DND-41 (cell line): Measurements from ENCODE around the gene ARHGAP4.
A peak's percentile ranks its signal among the peaks of the same experiment; 100 is the strongest.

Experiments used
- ATAC-seq: fragments of 200-7000 bp; cut with Tn5 transposase; 3 replicates; pipeline ENCODE4 v1.9.1; 2021; ENCODE audit warnings: low read depth; ENCODE audit not compliant: insufficient read depth
- DNase-seq: peaks from one replicate; pipeline ENCODE4 v3.0.0-alpha.2; 2020
- H2AFZ ChIP-seq: 2 replicates; pipeline ENCODE4 v1.6.0; 2012; ENCODE audit warnings: low read depth, low read length
- H3K27ac ChIP-seq: 2 replicates; pipeline ENCODE4 v1.5.1; 2012; ENCODE audit warnings: low read length, inconsistent platforms
- H3K27me3 ChIP-seq: fragments of 200-600 bp; sonication (generic); 2 replicates; pipeline ENCODE4 v1.6.0; 2012; ENCODE audit warnings: low read length, mild to moderate bottlenecking, inconsistent platforms; ENCODE audit not compliant: insufficient read depth, poor library complexity
- H3K36me3 ChIP-seq: 2 replicates; pipeline ENCODE4 v1.5.1; 2012; ENCODE audit warnings: low read length, inconsistent platforms; ENCODE audit not compliant: insufficient read depth
- H3K4me1 ChIP-seq: 2 replicates; pipeline ENCODE4 v1.5.1; 2012; ENCODE audit warnings: mild to moderate bottlenecking, low read length; ENCODE audit not compliant: insufficient read depth
- H3K4me2 ChIP-seq: 2 replicates; pipeline ENCODE4 v1.6.0; 2012; ENCODE audit warnings: mild to moderate bottlenecking, moderate library complexity, low read length, inconsistent platforms; ENCODE audit not compliant: insufficient read depth
- H3K4me3 ChIP-seq, 2 experiments: fragments of 200-600 bp in 1 of 2; shearing (Covaris generic) in 1 of 2; 2 replicates each; pipeline ENCODE4 v1.5.1; 2012 to 2016; ENCODE audit warnings: inconsistent platforms in 2 of 2, low read length in 2 of 2, mild to moderate bottlenecking in 2 of 2, low read depth in 1 of 2, moderate library complexity in 1 of 2
- H3K79me2 ChIP-seq: 2 replicates; pipeline ENCODE4 v1.6.0; 2012; ENCODE audit warnings: low read length, inconsistent platforms; ENCODE audit not compliant: insufficient read depth
- H3K9ac ChIP-seq: 2 replicates; pipeline ENCODE4 v1.6.0; 2012; ENCODE audit warnings: low read depth, mild to moderate bottlenecking, inconsistent platforms, low read length, moderate library complexity
- H3K9me3 ChIP-seq: 2 replicates; pipeline ENCODE4 v1.5.1; 2012; ENCODE audit warnings: low read length, moderate library complexity, mild to moderate bottlenecking, inconsistent platforms; ENCODE audit not compliant: insufficient read depth, severe bottlenecking
- H4K20me1 ChIP-seq: 2 replicates; pipeline ENCODE4 v1.6.0; 2012; ENCODE audit warnings: low read length; ENCODE audit not compliant: insufficient read depth
- EZH2 ChIP-seq: IDR thresholded peaks from 3 replicates; pipeline ENCODE4 v1.6.1; 2012; ENCODE audit warnings: borderline replicate concordance, low read depth, mild to moderate bottlenecking, moderate library complexity, low read length, inconsistent platforms; ENCODE audit not compliant: severe bottlenecking
- TF ChIP-seq, protein P1 (sequence below): IDR thresholded peaks from 2 replicates; pipeline ENCODE4 v1.5.1; 2012; ENCODE audit warnings: borderline replicate concordance, low read length, moderate library complexity, mild to moderate bottlenecking; ENCODE audit not compliant: poor library complexity, severe bottlenecking; ENCODE audit errors: extremely low read depth

ARHGAP4 gene

DNA sequence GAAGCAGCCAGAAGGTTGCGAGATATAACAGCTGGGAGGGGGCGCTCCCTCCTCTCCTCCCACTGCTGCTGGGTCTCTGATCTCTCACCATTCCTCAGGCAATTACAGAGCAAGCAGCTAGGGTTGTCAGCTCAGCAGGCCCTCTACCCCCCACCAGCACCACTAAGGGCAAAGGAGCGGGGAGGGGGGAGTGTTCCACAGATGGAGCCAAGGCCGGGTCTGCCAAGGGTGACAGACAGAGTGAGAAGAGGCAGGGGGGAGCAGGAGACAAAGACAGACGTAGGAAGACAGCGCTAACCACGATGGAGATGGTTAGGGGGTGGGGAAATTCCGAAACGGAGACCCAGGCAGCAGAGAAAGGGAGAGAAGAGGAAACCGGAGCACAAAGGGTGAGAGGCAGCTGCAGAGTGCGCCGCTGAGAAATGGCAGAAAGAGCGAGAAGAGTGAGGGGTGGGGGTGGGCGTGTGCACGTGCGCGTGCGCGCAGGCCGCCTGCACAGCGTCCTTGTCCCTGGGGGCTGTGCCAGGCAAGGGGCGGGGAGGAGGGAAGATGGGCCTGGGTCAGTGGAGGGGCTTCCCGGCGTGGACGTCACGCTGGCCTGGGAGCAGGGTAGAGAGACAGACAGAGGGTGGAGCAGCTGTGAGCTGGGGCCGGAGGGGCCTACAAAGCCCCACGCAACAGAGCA, 47.0 kb downstream of the ARHGAP4 start:
- DNase-seq (peak; percentile 22), ATAC-seq (peak; percentile 23; the same call in 1 of the 3 replicates)
- no peaks in the 10 kb centered on the region for H3K27me3 ChIP-seq
- no peak overlapping the region for H3K27ac ChIP-seq
- H3K4me1 ChIP-seq, result no peaks in the 10 kb centered on the region; the same call in 1 of the 2 replicates
- H3K36me3 ChIP-seq, result no peaks in the 10 kb centered on the region
- H3K9me3 ChIP-seq, result no peaks in the 10 kb centered on the region
- no peak overlapping the region for H3K4me3 ChIP-seq
- no peak overlapping the region for H2AFZ ChIP-seq
- H3K9ac ChIP-seq, result no peak overlapping the region
- no peak for TF ChIP-seq EZH2
- TF ChIP-seq, protein P1, sequence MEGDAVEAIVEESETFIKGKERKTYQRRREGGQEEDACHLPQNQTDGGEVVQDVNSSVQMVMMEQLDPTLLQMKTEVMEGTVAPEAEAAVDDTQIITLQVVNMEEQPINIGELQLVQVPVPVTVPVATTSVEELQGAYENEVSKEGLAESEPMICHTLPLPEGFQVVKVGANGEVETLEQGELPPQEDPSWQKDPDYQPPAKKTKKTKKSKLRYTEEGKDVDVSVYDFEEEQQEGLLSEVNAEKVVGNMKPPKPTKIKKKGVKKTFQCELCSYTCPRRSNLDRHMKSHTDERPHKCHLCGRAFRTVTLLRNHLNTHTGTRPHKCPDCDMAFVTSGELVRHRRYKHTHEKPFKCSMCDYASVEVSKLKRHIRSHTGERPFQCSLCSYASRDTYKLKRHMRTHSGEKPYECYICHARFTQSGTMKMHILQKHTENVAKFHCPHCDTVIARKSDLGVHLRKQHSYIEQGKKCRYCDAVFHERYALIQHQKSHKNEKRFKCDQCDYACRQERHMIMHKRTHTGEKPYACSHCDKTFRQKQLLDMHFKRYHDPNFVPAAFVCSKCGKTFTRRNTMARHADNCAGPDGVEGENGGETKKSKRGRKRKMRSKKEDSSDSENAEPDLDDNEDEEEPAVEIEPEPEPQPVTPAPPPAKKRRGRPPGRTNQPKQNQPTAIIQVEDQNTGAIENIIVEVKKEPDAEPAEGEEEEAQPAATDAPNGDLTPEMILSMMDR, result no peak
- H3K4me2 ChIP-seq, result no peak overlapping the region
- peaks cover 14% of the 10 kb centered on the region for H4K20me1 ChIP-seq
- H3K79me2 ChIP-seq, result no peaks in the 10 kb centered on the region

DNA sequence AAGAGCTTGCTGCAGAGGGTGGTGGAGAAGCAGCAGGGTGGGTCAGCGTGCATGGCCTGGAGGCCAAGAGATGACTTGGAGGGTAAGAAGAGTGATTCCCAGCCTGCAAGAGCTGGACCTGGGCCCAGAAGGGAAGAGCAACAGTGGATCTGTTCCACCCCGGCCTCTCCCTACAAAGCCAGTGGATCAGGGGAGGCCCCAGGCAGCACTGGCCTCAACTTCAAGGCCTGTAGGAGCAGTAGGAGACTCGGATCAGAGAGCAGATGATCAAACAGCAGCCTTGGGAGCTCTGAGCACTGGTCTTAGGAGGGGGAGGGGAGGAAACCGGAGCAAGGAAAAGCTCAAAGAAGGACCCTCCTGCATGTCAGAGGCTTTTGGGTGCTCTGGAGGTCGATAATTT, 47.7 kb downstream of the ARHGAP4 start:
- Histone ChIP-seq H3K36me3 (no peaks in the 10 kb centered on the region), H3K79me2 (no peaks in the 10 kb centered on the region), H3K4me1 (no peaks in the 10 kb centered on the region; the same call in 1 of the 2 replicates), H4K20me1 (peaks cover 14% of the 10 kb centered on the region), H3K9me3 (no peaks in the 10 kb centered on the region), H3K27me3 (no peaks in the 10 kb centered on the region), H3K4me3 (no peak overlapping the region), H3K9ac (no peak overlapping the region), H2AFZ (no peak overlapping the region), H3K27ac (no peak overlapping the region), H3K4me2 (no peak overlapping the region)
- DNase-seq (no peak), ATAC-seq (no peak)
- TF ChIP-seq, protein P1, result no peak
- no peak for TF ChIP-seq EZH2

DNA sequence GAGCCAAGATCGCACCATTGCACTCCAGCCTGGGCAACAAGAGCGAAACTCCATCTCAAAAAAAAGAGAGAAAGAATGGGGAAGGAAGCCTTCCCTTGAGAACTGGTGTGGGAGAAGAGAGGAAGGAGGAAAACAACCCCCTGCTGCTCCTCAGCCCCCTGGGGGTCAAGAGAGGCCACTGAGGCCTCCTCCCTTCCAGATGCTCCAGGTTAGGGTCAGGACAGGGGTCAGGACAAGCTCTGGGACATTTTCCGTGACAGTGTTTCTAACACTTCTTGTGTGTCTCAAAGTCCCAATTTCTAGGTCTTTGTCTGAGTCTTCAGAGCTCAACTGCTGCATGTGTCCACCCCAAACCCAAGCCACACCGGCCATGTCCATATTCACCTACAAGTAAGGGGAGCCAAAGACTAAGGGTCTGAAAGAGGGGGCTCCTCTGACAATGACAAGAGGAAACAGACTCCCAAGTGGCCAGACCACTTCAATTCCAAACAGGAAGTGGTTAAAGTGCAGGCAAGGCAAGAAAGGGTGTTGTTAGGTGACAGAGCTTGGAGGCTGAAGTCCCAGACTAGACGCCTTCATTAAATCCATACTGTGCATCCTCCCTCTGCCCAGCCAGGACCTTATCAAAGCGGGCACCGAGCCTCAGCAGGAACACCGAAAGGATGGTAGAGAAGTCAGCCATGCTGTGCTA, 48.3 kb downstream of the ARHGAP4 start:
- no peaks in the 10 kb centered on the region; the same call in 1 of the 2 replicates for H3K4me1 ChIP-seq
- no peak overlapping the region for H3K4me3 ChIP-seq
- DNase-seq (no peak), ATAC-seq (no peak)
- no peak overlapping the region for H2AFZ ChIP-seq
- TF ChIP-seq, protein P1, result no peak
- TF ChIP-seq EZH2, result no peak
- H3K9ac ChIP-seq, result no peak overlapping the region
- no peaks in the 10 kb centered on the region for H3K27me3 ChIP-seq
- H3K9me3 ChIP-seq, result no peaks in the 10 kb centered on the region
- H3K4me2 ChIP-seq, result no peak overlapping the region
- no peak overlapping the region for H3K27ac ChIP-seq
- H3K79me2 ChIP-seq, result no peaks in the 10 kb centered on the region
- no peaks in the 10 kb centered on the region for H3K36me3 ChIP-seq
- H4K20me1 ChIP-seq, result peaks cover 14% of the 10 kb centered on the region
